SK-N-SH treated with all-trans-retinoic acid at 6 μM for 48 hours (cell line): Measurements from ENCODE around the gene HES3.

Experiments
- ARNTL ChIP-seq: fragments of 450-650 bp; formaldehyde crosslinking; IDR thresholded peaks from 2 replicates; pipeline ENCODE4 v1.5.0; 2020; ENCODE audit warnings: low read depth, mild to moderate bottlenecking, moderate library complexity, borderline replicate concordance
- ISL1 ChIP-seq: fragments of 250-450 bp; sonication (Bioruptor Pico); IDR thresholded peaks from 2 replicates; pipeline ENCODE4 v2.1.2; 2022; ENCODE audit warnings: mild to moderate bottlenecking, moderate library complexity
- SNAI2 ChIP-seq: fragments of 250-450 bp; sonication (Bioruptor Pico); IDR thresholded peaks from 2 replicates; pipeline ENCODE4 v1.5.0; 2020; ENCODE audit warnings: mild to moderate bottlenecking, moderate library complexity
- ZNF70 ChIP-seq: fragments of 450-650 bp; formaldehyde crosslinking; IDR thresholded peaks from 2 replicates; pipeline ENCODE4 v1.5.0; 2020; ENCODE audit warnings: mild to moderate bottlenecking, moderate library complexity
- TF ChIP-seq, protein P1 (sequence below): fragments of 250-450 bp; sonication (Bioruptor Pico); IDR thresholded peaks from 2 replicates; pipeline ENCODE4 v1.5.1; 2020; ENCODE audit warnings: low read depth, mild to moderate bottlenecking, moderate library complexity
- TF ChIP-seq, protein P2 (sequence below): fragments of 250-450 bp; sonication (Bioruptor Pico); IDR thresholded peaks from 2 replicates; pipeline ENCODE4 v1.8.0; 2020; ENCODE audit warnings: mild to moderate bottlenecking, moderate library complexity, borderline replicate concordance

DNA sequence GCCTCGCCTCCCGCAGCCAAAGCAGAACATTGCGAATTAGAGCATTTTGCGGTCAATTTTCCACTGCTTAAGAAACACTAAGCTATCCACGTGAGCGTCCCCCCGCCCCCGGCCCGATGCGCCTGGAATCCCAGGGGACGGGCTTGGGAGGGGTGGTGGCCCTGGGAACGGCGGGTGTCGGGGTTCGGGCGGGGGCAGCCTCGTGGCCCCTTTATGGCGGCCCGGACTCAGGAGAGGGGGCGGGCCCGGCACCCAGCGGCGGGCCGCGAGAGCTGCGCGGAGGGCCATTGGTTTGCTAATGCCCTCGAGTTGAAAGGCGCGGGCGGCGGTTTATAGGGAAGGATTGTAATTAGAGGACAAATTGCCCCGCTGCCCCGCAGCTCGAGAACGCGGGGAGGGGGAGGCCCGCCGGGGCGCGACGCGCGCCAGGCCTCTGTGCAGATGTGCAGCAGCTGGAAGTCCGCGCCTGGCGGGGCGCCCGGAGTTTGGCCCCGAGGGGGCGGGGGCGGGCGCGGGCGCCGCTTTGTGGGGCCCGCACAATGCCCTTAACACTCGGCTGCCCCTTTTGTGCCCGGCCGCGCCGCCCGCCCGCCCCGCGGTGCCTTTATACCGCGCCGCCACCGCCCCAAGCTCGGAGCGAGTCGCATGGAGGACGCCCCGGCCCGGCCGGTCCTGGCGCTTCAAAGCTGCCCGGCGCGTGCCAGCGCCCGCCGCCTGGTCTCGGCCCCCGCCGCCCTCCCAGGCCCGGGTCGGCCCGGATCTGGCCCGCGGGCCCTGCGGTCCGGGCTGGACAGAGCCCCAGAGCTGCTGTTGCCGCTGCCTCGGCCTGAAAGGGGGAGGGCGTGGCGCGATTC, 1.9 kb upstream of the HES3 start:
- TF ChIP-seq, protein P1, sequence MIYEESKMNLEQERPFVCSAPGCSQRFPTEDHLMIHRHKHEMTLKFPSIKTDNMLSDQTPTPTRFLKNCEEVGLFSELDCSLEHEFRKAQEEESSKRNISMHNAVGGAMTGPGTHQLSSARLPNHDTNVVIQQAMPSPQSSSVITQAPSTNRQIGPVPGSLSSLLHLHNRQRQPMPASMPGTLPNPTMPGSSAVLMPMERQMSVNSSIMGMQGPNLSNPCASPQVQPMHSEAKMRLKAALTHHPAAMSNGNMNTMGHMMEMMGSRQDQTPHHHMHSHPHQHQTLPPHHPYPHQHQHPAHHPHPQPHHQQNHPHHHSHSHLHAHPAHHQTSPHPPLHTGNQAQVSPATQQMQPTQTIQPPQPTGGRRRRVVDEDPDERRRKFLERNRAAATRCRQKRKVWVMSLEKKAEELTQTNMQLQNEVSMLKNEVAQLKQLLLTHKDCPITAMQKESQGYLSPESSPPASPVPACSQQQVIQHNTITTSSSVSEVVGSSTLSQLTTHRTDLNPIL (CRISPR knock-in tag) = no peak
- TF ChIP-seq ZNF70 (CRISPR knock-in tag) (no peak), ARNTL (CRISPR knock-in tag) (no peak), SNAI2 (CRISPR knock-in tag) (no peak), ISL1 (no peak)
- TF ChIP-seq, protein P2, sequence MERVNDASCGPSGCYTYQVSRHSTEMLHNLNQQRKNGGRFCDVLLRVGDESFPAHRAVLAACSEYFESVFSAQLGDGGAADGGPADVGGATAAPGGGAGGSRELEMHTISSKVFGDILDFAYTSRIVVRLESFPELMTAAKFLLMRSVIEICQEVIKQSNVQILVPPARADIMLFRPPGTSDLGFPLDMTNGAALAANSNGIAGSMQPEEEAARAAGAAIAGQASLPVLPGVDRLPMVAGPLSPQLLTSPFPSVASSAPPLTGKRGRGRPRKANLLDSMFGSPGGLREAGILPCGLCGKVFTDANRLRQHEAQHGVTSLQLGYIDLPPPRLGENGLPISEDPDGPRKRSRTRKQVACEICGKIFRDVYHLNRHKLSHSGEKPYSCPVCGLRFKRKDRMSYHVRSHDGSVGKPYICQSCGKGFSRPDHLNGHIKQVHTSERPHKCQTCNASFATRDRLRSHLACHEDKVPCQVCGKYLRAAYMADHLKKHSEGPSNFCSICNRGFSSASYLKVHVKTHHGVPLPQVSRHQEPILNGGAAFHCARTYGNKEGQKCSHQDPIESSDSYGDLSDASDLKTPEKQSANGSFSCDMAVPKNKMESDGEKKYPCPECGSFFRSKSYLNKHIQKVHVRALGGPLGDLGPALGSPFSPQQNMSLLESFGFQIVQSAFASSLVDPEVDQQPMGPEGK (CRISPR knock-in tag) = no peak
